ENCODE results near the gene LRRC36. TPM values are rescaled to one million over a fixed set of nuclear protein-coding genes. Genes with fewer than 3 reads are reported as not detected.

Gene LRRC36
- total RNA-seq, 1 experiment from 2014 or later, result not detected

DNA sequence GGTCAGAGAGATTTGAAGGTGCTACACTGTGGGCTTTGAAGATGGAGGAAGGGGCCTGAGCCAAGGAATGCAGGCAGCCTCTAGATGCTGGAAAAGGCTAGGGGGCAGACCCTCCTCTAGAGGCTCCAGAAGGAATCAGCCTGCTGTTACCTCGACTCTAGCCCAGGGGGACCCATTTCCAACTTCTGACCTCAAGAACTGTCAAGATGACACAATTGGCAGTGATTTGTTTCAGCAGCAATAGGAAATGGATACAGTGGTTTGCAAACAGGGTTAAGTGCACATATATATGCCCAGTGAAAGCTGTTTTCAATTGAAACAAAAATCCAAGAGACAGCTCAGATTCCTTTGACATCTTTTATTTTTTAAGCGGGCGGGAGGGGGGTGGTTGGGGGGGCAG, 93.3 kb downstream of the LRRC36 start:
- Histone ChIP-seq H3K9me3 (ENCODE audit: control insufficient read depth in 1 of 2, insufficient read depth in 1 of 2, low read depth in 1 of 2, low read length in 2 of 2) (no peaks in the 10 kb centered on the region), H3K27me3 (ENCODE audit: insufficient read depth, low read length) (no peaks in the 10 kb centered on the region), H2AFZ (ENCODE audit: low read depth, low read length, poor library complexity, severe bottlenecking) (no peak overlapping the region), H3K9ac (ENCODE audit: low read length) (no peak overlapping the region), H3K4me1 (ENCODE audit: control insufficient read depth in 1 of 2, insufficient read depth in 2 of 2, low read length in 2 of 2) (peaks cover 10 to 19% of the 10 kb centered on the region in 2 experiments; a peak in 3 of 4 replicates), H3K9me2 (ENCODE audit: insufficient read depth) (no peaks in the 10 kb centered on the region), H3K79me2 (ENCODE audit: insufficient read depth, low read length) (no peaks in the 10 kb centered on the region), H3K4me2 (ENCODE audit: low read length) (no peak overlapping the region), H3K4me3 (replicated peaks in 1 of 2; ENCODE audit: low read depth in 1 of 2, low read length in 2 of 2) (no peak overlapping the region), H3K27ac (ENCODE audit: low read depth, low read length) (no peak overlapping the region), H4K20me1 (ENCODE audit: insufficient read depth) (no peaks in the 10 kb centered on the region), H3K36me3 (ENCODE audit: control insufficient read depth in 1 of 2, insufficient read depth in 2 of 2, low read length in 2 of 2) (no peaks in the 10 kb centered on the region)
- POLR2A ChIA-PET, result no interaction called here
- no peak for ATAC-seq
- CTCF ChIA-PET, result no interaction called here
- DNase-seq (ENCODE audit: low read depth, low spot score), result no peak
- RAD21 ChIA-PET (ENCODE audit: low non-redundant PET in 1 of 2, low total read pairs in 2 of 2, uncharacterized antibody in 2 of 2, unreplicated experiment in 2 of 2), result interaction anchor here in 1 of 2 experiments (0.5 kb wide), 1 partner anchor 46 kb away, joined by 4 read pairs; no protein-coding TSS in a partner anchor
- TF ChIP-seq FOSL1 (IDR thresholded peaks at IDR 0.05; ENCODE audit: low read depth) (no peak), CTCF (IDR thresholded peaks at IDR 0.05 in 2 of 3, conservative IDR thresholded peaks at IDR 0.05 in 1 of 3; ENCODE audit: borderline replicate concordance in 1 of 3, insufficient read depth in 1 of 3, low read depth in 2 of 3, low read length in 2 of 3) (0 out of 6 replicates have a peak, but pooled peaks of 1 of the 3 experiments have one; percentile 9)
- intact Hi-C loops (cut with micrococcal nuclease), result loop anchor here (5.0 kb wide), 1 partner anchor 173 kb away; the partner anchor contains the start of genes FHOD1 and SLC9A5
- no TSS peak for BruUV-seq (replicated peaks)

GRCh38 chr16:67421030-67421429, 94.4 kb downstream of the LRRC36 start:
- Histone ChIP-seq H3K79me2 (ENCODE audit: insufficient read depth, low read length) (no peaks in the 10 kb centered on the region), H4K20me1 (ENCODE audit: insufficient read depth) (no peaks in the 10 kb centered on the region), H3K9me3 (ENCODE audit: control insufficient read depth in 1 of 2, insufficient read depth in 1 of 2, low read depth in 1 of 2, low read length in 2 of 2) (no peaks in the 10 kb centered on the region), H3K27me3 (ENCODE audit: insufficient read depth, low read length) (no peaks in the 10 kb centered on the region), H3K4me3 (replicated peaks in 1 of 2; ENCODE audit: low read depth in 1 of 2, low read length in 2 of 2) (no peak overlapping the region), H3K4me1 (ENCODE audit: control insufficient read depth in 1 of 2, insufficient read depth in 2 of 2, low read length in 2 of 2) (peaks cover 3 to 9% of the 10 kb centered on the region in 2 experiments; a peak in 3 of 4 replicates), H3K36me3 (ENCODE audit: control insufficient read depth in 1 of 2, insufficient read depth in 2 of 2, low read length in 2 of 2) (no peaks in the 10 kb centered on the region), H3K9me2 (ENCODE audit: insufficient read depth) (no peaks in the 10 kb centered on the region), H3K4me2 (ENCODE audit: low read length) (no peak overlapping the region), H3K27ac (ENCODE audit: low read depth, low read length) (no peak overlapping the region), H3K9ac (ENCODE audit: low read length) (no peak overlapping the region), H2AFZ (ENCODE audit: low read depth, low read length, poor library complexity, severe bottlenecking) (no peak overlapping the region)
- ATAC-seq, result no peak
- DNase-seq (ENCODE audit: low read depth, low spot score), result no peak
- CTCF ChIA-PET, result no interaction called here
- POLR2A ChIA-PET, result no interaction called here
- intact Hi-C loops (cut with micrococcal nuclease), result no loop called here
- no TSS peak for BruUV-seq (replicated peaks)
- RAD21 ChIA-PET (ENCODE audit: low non-redundant PET in 1 of 2, low total read pairs in 2 of 2, uncharacterized antibody in 2 of 2, unreplicated experiment in 2 of 2), result no interaction called here
- TF ChIP-seq ELF1 (IDR thresholded peaks at IDR 0.05; ENCODE audit: borderline replicate concordance, low read depth), result no peak
- no peak for TF ChIP-seq SP1 (IDR thresholded peaks at IDR 0.05; ENCODE audit: low read depth)
- no peak for TF ChIP-seq CBX3 (IDR thresholded peaks at IDR 0.05; ENCODE audit: low read depth)
- TF ChIP-seq CEBPB (IDR thresholded peaks at IDR 0.05; ENCODE audit: low read depth), result no peak
- TF ChIP-seq, protein P1, sequence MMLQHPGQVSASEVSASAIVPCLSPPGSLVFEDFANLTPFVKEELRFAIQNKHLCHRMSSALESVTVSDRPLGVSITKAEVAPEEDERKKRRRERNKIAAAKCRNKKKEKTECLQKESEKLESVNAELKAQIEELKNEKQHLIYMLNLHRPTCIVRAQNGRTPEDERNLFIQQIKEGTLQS (IDR thresholded peaks at IDR 0.05), result no peak
- no peak for TF ChIP-seq POLR2AphosphoS5 (IDR thresholded peaks at IDR 0.05; ENCODE audit: low read depth, low read length)
- no peak for TF ChIP-seq FOSL1 (IDR thresholded peaks at IDR 0.05; ENCODE audit: low read depth)
- no peak for TF ChIP-seq ZBTB33 (IDR thresholded peaks at IDR 0.05; ENCODE audit: extremely low read depth, insufficient replicate concordance, low read length)
- no peak for TF ChIP-seq EZH2phosphoT487 (IDR thresholded peaks at IDR 0.05; ENCODE audit: borderline replicate concordance)
- TF ChIP-seq, protein P2, sequence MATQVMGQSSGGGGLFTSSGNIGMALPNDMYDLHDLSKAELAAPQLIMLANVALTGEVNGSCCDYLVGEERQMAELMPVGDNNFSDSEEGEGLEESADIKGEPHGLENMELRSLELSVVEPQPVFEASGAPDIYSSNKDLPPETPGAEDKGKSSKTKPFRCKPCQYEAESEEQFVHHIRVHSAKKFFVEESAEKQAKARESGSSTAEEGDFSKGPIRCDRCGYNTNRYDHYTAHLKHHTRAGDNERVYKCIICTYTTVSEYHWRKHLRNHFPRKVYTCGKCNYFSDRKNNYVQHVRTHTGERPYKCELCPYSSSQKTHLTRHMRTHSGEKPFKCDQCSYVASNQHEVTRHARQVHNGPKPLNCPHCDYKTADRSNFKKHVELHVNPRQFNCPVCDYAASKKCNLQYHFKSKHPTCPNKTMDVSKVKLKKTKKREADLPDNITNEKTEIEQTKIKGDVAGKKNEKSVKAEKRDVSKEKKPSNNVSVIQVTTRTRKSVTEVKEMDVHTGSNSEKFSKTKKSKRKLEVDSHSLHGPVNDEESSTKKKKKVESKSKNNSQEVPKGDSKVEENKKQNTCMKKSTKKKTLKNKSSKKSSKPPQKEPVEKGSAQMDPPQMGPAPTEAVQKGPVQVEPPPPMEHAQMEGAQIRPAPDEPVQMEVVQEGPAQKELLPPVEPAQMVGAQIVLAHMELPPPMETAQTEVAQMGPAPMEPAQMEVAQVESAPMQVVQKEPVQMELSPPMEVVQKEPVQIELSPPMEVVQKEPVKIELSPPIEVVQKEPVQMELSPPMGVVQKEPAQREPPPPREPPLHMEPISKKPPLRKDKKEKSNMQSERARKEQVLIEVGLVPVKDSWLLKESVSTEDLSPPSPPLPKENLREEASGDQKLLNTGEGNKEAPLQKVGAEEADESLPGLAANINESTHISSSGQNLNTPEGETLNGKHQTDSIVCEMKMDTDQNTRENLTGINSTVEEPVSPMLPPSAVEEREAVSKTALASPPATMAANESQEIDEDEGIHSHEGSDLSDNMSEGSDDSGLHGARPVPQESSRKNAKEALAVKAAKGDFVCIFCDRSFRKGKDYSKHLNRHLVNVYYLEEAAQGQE (IDR thresholded peaks at IDR 0.05; ENCODE audit: low read depth), result no peak
- TF ChIP-seq EGR1 (IDR thresholded peaks at IDR 0.05; ENCODE audit: low read depth), result no peak
- no peak for TF ChIP-seq SRF (IDR thresholded peaks at IDR 0.05; ENCODE audit: low read depth)
